Measurements from ENCODE around the gene BIRC6.
"Not testable (repeated sequence)": the region's sequence is repeated elsewhere in the genome, so short reads cannot be mapped to it uniquely, and the experiment has no call there.

BIRC6 gene

GRCh38 chr2:32452338-32453064 is 95.7 kb downstream of the BIRC6 start:
- Histone ChIP-seq H3K4me1 (ENCODE audit: control insufficient read depth, insufficient read depth, low read length) (no peaks in the 10 kb centered on the region), H3K27me3 (ENCODE audit: control insufficient read depth, insufficient read depth, low read length) (no peaks in the 10 kb centered on the region), H3K27ac (ENCODE audit: low read depth, low read length) (no peak overlapping the region), H3K9me3 (ENCODE audit: control insufficient read depth, insufficient read depth, low read depth, low read length) (no peaks in the 10 kb centered on the region), H3K36me3 (ENCODE audit: control insufficient read depth, insufficient read depth, low read length) (peaks cover 37% of the 10 kb centered on the region), H3K4me3 (ENCODE audit: low read depth, low read length) (no peak overlapping the region), H3K9ac (ENCODE audit: low read length) (no peak overlapping the region)

GRCh38 chr2:32453242-32454062 is 96.6 kb downstream of the BIRC6 start:
- Histone ChIP-seq H3K36me3 (ENCODE audit: control insufficient read depth, insufficient read depth, low read length) (peaks cover 37% of the 10 kb centered on the region), H3K9ac (ENCODE audit: low read length) (no peak overlapping the region), H3K27ac (ENCODE audit: low read depth, low read length) (no peak overlapping the region), H3K4me3 (ENCODE audit: low read depth, low read length) (no peak overlapping the region), H3K27me3 (ENCODE audit: control insufficient read depth, insufficient read depth, low read length) (no peaks in the 10 kb centered on the region), H3K9me3 (ENCODE audit: control insufficient read depth, insufficient read depth, low read depth, low read length) (no peaks in the 10 kb centered on the region), H3K4me1 (ENCODE audit: control insufficient read depth, insufficient read depth, low read length) (no peaks in the 10 kb centered on the region)

DNA sequence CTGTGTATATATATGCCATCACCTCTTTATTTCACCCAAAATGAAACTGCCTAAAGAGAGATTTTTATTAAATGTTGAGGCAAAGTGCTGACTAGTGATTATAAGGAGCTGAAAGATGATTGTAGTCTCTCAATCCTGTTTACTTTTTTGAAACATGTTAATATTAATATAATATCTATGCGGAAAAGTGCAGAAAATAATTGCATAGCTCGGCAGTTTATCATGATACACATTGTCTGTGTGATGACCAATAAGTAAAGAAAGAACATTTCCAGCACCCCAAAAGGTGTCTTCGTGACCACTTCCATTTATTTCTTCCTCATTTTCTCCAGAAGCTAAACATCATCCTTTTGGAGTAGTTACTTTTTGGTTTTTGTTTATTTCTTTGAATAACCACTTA is 99.0 kb downstream of the BIRC6 start:
- no peaks in the 10 kb centered on the region for H3K27me3 ChIP-seq (ENCODE audit: control insufficient read depth, insufficient read depth, low read length)
- H3K9me3 ChIP-seq (ENCODE audit: control insufficient read depth, insufficient read depth, low read depth, low read length), result no peaks in the 10 kb centered on the region
- H3K36me3 ChIP-seq (ENCODE audit: control insufficient read depth, insufficient read depth, low read length), result peaks cover 21% of the 10 kb centered on the region
- no peak overlapping the region for H3K4me3 ChIP-seq (ENCODE audit: low read depth, low read length)
- no peak overlapping the region for H3K27ac ChIP-seq (ENCODE audit: low read depth, low read length)
- no peak overlapping the region for H3K9ac ChIP-seq (ENCODE audit: low read length)
- no peaks in the 10 kb centered on the region for H3K4me1 ChIP-seq (ENCODE audit: control insufficient read depth, insufficient read depth, low read length)

DNA sequence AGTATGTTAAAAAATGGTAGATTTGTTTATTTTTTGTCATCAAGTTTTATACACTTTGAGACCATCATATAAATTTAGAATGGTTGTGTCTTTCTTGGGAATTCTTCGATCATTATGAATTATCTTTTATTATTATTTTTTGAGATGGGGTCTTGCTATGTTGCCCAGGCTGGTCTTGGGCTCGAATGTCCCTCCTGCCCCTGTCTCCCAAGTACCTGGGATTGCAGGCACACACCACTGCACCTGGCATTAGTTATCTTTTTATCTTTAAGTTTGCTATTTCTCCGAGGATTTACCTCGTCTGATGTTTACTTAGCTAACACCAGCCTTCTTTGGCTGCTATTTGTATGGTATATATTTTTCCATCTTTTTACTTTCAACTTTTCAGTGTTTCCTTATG is 100.0 kb downstream of the BIRC6 start:
- Histone ChIP-seq H3K27me3 (ENCODE audit: control insufficient read depth, insufficient read depth, low read length) (no peaks in the 10 kb centered on the region), H3K9ac (ENCODE audit: low read length) (no peak overlapping the region), H3K36me3 (ENCODE audit: control insufficient read depth, insufficient read depth, low read length) (peaks cover 17% of the 10 kb centered on the region), H3K27ac (ENCODE audit: low read depth, low read length) (no peak overlapping the region), H3K9me3 (ENCODE audit: control insufficient read depth, insufficient read depth, low read depth, low read length) (no peaks in the 10 kb centered on the region), H3K4me1 (ENCODE audit: control insufficient read depth, insufficient read depth, low read length) (no peaks in the 10 kb centered on the region), H3K4me3 (ENCODE audit: low read depth, low read length) (no peak overlapping the region)

DNA sequence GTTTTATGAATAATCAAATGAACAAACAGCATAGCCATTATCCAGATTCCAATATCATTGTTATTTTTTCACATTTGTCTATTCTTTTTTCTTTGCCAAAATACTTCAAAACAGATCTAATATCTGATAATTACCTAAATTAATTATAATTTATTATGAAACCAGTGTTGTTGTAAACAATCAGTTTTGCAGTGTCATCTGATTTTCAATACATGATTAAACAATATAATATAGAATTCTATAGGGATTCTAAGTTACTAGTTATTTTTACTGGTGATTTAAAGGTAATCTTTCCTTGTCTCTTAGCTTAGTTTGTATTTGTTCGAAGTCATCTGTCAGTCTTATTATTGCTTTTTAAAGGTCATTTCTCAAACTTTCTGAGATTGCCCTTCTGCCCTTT is 101.0 kb downstream of the BIRC6 start:
- H3K9me3 ChIP-seq (ENCODE audit: control insufficient read depth, insufficient read depth, low read depth, low read length), result no peaks in the 10 kb centered on the region

DNA sequence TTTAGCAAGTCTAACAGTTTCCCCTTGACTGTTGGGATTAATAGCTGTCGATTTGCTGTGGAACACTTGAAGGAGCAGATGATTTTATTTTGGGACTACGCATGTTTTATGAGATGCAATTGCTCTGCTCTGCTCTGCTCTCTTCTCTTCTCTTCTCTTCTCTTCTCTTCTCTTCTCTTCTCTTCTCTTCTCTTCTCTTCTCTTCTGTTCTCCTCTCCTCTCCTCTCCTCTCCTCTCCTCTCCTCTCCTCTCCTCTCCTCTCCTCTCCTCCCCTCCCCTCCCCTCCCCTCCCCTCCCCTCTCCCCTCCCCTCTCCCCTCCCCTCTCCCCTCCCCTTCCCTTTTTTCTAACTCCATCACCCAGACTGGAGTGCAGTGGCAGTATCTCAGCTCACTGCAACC is 104.0 kb downstream of the BIRC6 start:
- H3K27ac ChIP-seq (ENCODE audit: low read depth, low read length); H3K4me1 ChIP-seq (ENCODE audit: control insufficient read depth, insufficient read depth, low read length); H3K9ac ChIP-seq (ENCODE audit: low read length); H3K9me3 ChIP-seq (ENCODE audit: control insufficient read depth, insufficient read depth, low read depth, low read length); H3K4me3 ChIP-seq (ENCODE audit: low read depth, low read length); H3K27me3 ChIP-seq (ENCODE audit: control insufficient read depth, insufficient read depth, low read length): not testable (repeated sequence)
- peaks cover 35% of the 10 kb centered on the region for H3K36me3 ChIP-seq (ENCODE audit: control insufficient read depth, insufficient read depth, low read length)

More for the DNA sequence above, 101.0 kb downstream of the BIRC6 start:
- Histone ChIP-seq H3K27ac (ENCODE audit: low read depth, low read length) (no peak overlapping the region), H3K27me3 (ENCODE audit: control insufficient read depth, insufficient read depth, low read length) (no peaks in the 10 kb centered on the region), H3K4me3 (ENCODE audit: low read depth, low read length) (no peak overlapping the region), H3K4me1 (ENCODE audit: control insufficient read depth, insufficient read depth, low read length) (no peaks in the 10 kb centered on the region), H3K36me3 (ENCODE audit: control insufficient read depth, insufficient read depth, low read length) (peaks cover 18% of the 10 kb centered on the region), H3K9ac (ENCODE audit: low read length) (no peak overlapping the region)

GRCh38 chr2:32463110-32463509 is 106.3 kb downstream of the BIRC6 start:
- Histone ChIP-seq H3K9ac (ENCODE audit: low read length) (no peak overlapping the region), H3K27ac (ENCODE audit: low read depth, low read length) (no peak overlapping the region), H3K4me3 (ENCODE audit: low read depth, low read length) (no peak overlapping the region), H3K27me3 (ENCODE audit: control insufficient read depth, insufficient read depth, low read length) (no peaks in the 10 kb centered on the region), H3K4me1 (ENCODE audit: control insufficient read depth, insufficient read depth, low read length) (no peaks in the 10 kb centered on the region), H3K9me3 (ENCODE audit: control insufficient read depth, insufficient read depth, low read depth, low read length) (no peaks in the 10 kb centered on the region), H3K36me3 (ENCODE audit: control insufficient read depth, insufficient read depth, low read length) (peaks cover 43% of the 10 kb centered on the region)

DNA sequence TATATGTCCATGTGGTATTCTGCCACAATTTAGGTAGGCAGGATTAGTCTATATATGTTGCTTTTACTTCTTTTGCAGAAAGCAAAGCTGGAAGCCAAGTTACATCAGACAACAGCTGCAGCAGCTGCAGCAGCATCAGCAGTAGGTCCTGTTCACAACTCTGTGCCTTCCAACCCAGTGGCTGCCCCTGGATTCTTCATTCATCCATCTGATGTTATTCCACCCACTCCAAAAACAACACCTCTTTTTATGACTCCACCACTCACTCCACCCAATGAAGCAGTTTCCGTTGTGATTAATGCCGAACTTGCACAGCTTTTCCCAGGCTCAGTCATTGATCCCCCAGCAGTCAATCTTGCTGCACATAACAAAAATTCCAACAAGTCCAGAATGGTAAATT is 107.6 kb downstream of the BIRC6 start:
- Histone ChIP-seq H3K27ac (ENCODE audit: low read depth, low read length) (no peak overlapping the region), H3K4me1 (ENCODE audit: control insufficient read depth, insufficient read depth, low read length) (no peaks in the 10 kb centered on the region), H3K9ac (ENCODE audit: low read length) (no peak overlapping the region), H3K36me3 (ENCODE audit: control insufficient read depth, insufficient read depth, low read length) (peaks cover 56% of the 10 kb centered on the region), H3K9me3 (ENCODE audit: control insufficient read depth, insufficient read depth, low read depth, low read length) (no peaks in the 10 kb centered on the region), H3K27me3 (ENCODE audit: control insufficient read depth, insufficient read depth, low read length) (no peaks in the 10 kb centered on the region), H3K4me3 (ENCODE audit: low read depth, low read length) (no peak overlapping the region)

DNA sequence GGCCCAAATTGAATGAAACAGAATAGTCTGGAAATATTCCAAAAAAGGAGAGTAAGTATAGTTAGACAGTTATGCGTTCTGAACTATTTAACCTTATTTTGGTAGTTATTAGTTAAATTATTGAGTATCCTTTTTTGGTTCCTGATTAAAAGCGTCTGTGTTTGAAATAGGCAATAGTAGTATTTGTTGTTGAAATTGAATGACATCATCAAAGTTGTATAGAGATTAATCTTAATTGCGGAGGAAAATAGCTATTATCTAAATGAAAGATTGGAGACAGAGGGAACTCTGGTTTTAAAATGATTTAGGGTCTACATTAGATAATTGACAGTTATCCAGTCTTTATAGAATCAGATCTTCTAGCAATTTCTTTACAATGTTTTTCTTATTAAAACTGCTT is 115.8 kb downstream of the BIRC6 start:
- Histone ChIP-seq H3K4me3 (ENCODE audit: low read depth, low read length) (no peak overlapping the region), H3K9me3 (ENCODE audit: control insufficient read depth, insufficient read depth, low read depth, low read length) (no peaks in the 10 kb centered on the region), H3K36me3 (ENCODE audit: control insufficient read depth, insufficient read depth, low read length) (peaks cover 82% of the 10 kb centered on the region), H3K4me1 (ENCODE audit: control insufficient read depth, insufficient read depth, low read length) (no peaks in the 10 kb centered on the region), H3K27ac (ENCODE audit: low read depth, low read length) (no peak overlapping the region), H3K27me3 (ENCODE audit: control insufficient read depth, insufficient read depth, low read length) (no peaks in the 10 kb centered on the region), H3K9ac (ENCODE audit: low read length) (no peak overlapping the region)

GRCh38 chr2:32474381-32474780 is 117.6 kb downstream of the BIRC6 start:
- H3K36me3 ChIP-seq (ENCODE audit: control insufficient read depth, insufficient read depth, low read length), result peaks cover 81% of the 10 kb centered on the region
- H3K9ac ChIP-seq (ENCODE audit: low read length), result no peak overlapping the region
- no peak overlapping the region for H3K27ac ChIP-seq (ENCODE audit: low read depth, low read length)
- H3K4me3 ChIP-seq (ENCODE audit: low read depth, low read length), result no peak overlapping the region
- no peaks in the 10 kb centered on the region for H3K27me3 ChIP-seq (ENCODE audit: control insufficient read depth, insufficient read depth, low read length)
- H3K4me1 ChIP-seq (ENCODE audit: control insufficient read depth, insufficient read depth, low read length), result no peaks in the 10 kb centered on the region
- no peaks in the 10 kb centered on the region for H3K9me3 ChIP-seq (ENCODE audit: control insufficient read depth, insufficient read depth, low read depth, low read length)

DNA sequence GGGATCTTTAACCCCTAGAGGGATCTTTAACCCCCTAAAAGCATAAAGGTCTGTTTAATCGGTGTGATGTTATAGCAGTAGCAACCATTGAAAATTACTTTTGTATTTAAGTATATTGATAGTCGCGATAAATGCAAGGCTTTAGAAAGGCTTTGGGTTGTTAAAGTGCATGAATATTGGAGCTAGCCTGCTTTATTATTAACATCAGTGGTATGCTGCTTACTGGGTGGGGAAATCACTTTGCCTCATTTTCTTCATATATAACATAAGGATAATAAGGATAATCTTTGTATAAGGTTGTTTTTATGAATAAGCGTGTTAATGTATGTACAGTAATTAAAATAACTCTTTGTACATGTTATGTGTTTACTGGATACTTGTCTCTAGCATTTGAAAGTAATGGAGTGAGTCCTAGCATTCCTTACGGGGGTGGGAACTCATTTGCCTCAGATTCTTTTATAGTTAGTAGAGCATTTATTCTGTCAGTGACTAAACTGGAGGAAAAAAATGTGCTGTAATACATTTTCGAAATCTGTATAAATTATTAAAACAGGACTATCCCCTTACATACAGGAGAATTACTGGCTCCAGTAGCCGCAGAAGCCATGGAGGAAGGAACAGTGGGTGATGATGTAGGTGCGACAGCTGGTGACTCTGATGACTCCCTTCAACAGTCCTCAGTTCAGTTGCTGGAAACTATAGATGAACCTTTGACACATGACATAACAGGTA is 122.2 kb downstream of the BIRC6 start:
- Histone ChIP-seq H3K9me3 (ENCODE audit: control insufficient read depth, insufficient read depth, low read depth, low read length) (no peaks in the 10 kb centered on the region), H3K36me3 (ENCODE audit: control insufficient read depth, insufficient read depth, low read length) (peaks cover 77% of the 10 kb centered on the region)

More for the DNA sequence above, 122.2 kb downstream of the BIRC6 start:
- Histone ChIP-seq H3K4me1 (ENCODE audit: control insufficient read depth, insufficient read depth, low read length) (no peaks in the 10 kb centered on the region), H3K27me3 (ENCODE audit: control insufficient read depth, insufficient read depth, low read length) (no peaks in the 10 kb centered on the region), H3K27ac (ENCODE audit: low read depth, low read length) (no peak overlapping the region), H3K4me3 (ENCODE audit: low read depth, low read length) (no peak overlapping the region), H3K9ac (ENCODE audit: low read length) (no peak overlapping the region)
